HCT116 (cell line): Measurements from ENCODE around the gene TMEFF2. TPM values are rescaled to one million over a fixed set of nuclear protein-coding genes. Genes with fewer than 3 reads are reported as not detected.

Source experiments
- ATAC-seq: fragments of 200-7000 bp; cut with Tn5 transposase; 2 replicates; pipeline ENCODE4 v1.9.1; 2020; ENCODE audit warnings: mild to moderate bottlenecking, moderate library complexity
- BruUV-seq: library from RNA; stranded (reverse); fragments of 400-500 nt; replicated peaks from 2 replicates; lab custom pipeline; 2021; lab: Mats Ljungman, UMichigan
- CTCF ChIA-PET: fragments of 300-600 bp; sonication (Branson Sonifier 250); formaldehyde crosslinking; loops from one replicate; lab custom pipeline; 2021; ENCODE audit warnings: antibody characterized with exemption; lab: Charles Lee
- POLR2A ChIA-PET: fragments of 300-600, 350-600 bp; sonication (Branson Sonifier 250); formaldehyde crosslinking; loops from one replicate; lab custom pipeline; 2021; ENCODE audit warnings: antibody characterized with exemption; lab: Charles Lee
- RAD21 ChIA-PET, 2 experiments: fragments of 300-600 bp; sonication (Branson Sonifier 250); formaldehyde crosslinking; loops; one replicate each; lab custom pipeline; 2023; ENCODE audit warnings: low total read pairs in 2 of 2; ENCODE audit not compliant: uncharacterized antibody in 2 of 2, unreplicated experiment in 2 of 2, low non-redundant PET in 1 of 2; lab: Charles Lee
- DNase-seq: peaks from one replicate; pipeline ENCODE4 v3.0.0-alpha.2; 2010; ENCODE audit warnings: low read depth, low spot score
- H2AFZ ChIP-seq: fragments of 200-600 bp; shearing (Covaris generic), sonication (generic); 2 replicates; pipeline ENCODE4 v1.6.1; 2017; ENCODE audit warnings: low read depth, mixed run types, mixed read lengths, antibody characterized with exemption, low read length; ENCODE audit not compliant: poor library complexity, severe bottlenecking
- H3K27ac ChIP-seq: 2 replicates; pipeline ENCODE4 v1.5.1; 2012; ENCODE audit warnings: low read depth, low read length
- H3K27me3 ChIP-seq: fragments of 200-600 bp; sonication (generic); 2 replicates; pipeline ENCODE4 v1.6.1; 2016; ENCODE audit warnings: mixed run types, low read length, mixed read lengths; ENCODE audit not compliant: insufficient read depth
- H3K36me3 ChIP-seq, 2 experiments: fragments of 200-500 bp in 1 of 2; fragments of 200-600 bp in 1 of 2; sonication (Bioruptor generic) in 1 of 2; sonication (generic) in 1 of 2; 2 replicates each; pipeline versions ENCODE4 v1.5.1 to v1.6.1; 2014 to 2016; ENCODE audit warnings: low read length in 2 of 2, inconsistent platforms in 1 of 2, mixed read lengths in 1 of 2, mixed run types in 1 of 2; ENCODE audit not compliant: insufficient read depth in 2 of 2, control insufficient read depth in 1 of 2
- H3K4me1 ChIP-seq, 2 experiments: fragments of 200-600 bp in 1 of 2; sonication (generic) in 1 of 2; 2 replicates each; pipeline versions ENCODE4 v1.5.1 to v1.6.1; 2012 to 2017; ENCODE audit warnings: low read length in 2 of 2, inconsistent platforms in 1 of 2, mild to moderate bottlenecking in 1 of 2, mixed read lengths in 1 of 2, mixed run types in 1 of 2, moderate library complexity in 1 of 2; ENCODE audit not compliant: insufficient read depth in 2 of 2, control insufficient read depth in 1 of 2
- H3K4me2 ChIP-seq: fragments of 200-600 bp; sonication (generic); 2 replicates; pipeline ENCODE4 v1.6.1; 2017; ENCODE audit warnings: mixed run types, low read length, mixed read lengths
- H3K4me3 ChIP-seq, 2 experiments: fragments of 200-600 bp in 1 of 2; sonication (generic) in 1 of 2; replicated peaks in 1 of 2; 2 replicates each; pipeline ENCODE4 v1.5.1; 2011 to 2016; ENCODE audit warnings: low read length in 2 of 2, control low read depth in 1 of 2, low read depth in 1 of 2, mild to moderate bottlenecking in 1 of 2, mixed read lengths in 1 of 2, mixed run types in 1 of 2
- H3K79me2 ChIP-seq: fragments of 200-600 bp; sonication (generic); 2 replicates; pipeline ENCODE4 v1.6.1; 2017; ENCODE audit warnings: mild to moderate bottlenecking, mixed run types, low read length, moderate library complexity, mixed read lengths; ENCODE audit not compliant: insufficient read depth
- H3K9ac ChIP-seq: fragments of 200-600 bp; sonication (generic); 2 replicates; pipeline ENCODE4 v1.6.1; 2016; ENCODE audit warnings: low read length, mixed read lengths
- H3K9me2 ChIP-seq: fragments of 200-600 bp; sonication (generic), shearing (Covaris generic); 2 replicates; pipeline ENCODE4 v1.6.1; 2017; ENCODE audit warnings: mixed run types, mild to moderate bottlenecking, moderate library complexity; ENCODE audit not compliant: insufficient read depth
- H3K9me3 ChIP-seq, 2 experiments: fragments of 200-500 bp in 1 of 2; fragments of 200-600 bp in 1 of 2; sonication (Bioruptor generic) in 1 of 2; sonication (generic) in 1 of 2; 2 replicates each; pipeline ENCODE4 v1.6.1; 2014 to 2017; ENCODE audit warnings: low read length in 2 of 2, mixed read lengths in 2 of 2, inconsistent platforms in 1 of 2, low read depth in 1 of 2, mild to moderate bottlenecking in 1 of 2, mixed run types in 1 of 2, moderate library complexity in 1 of 2; ENCODE audit not compliant: control insufficient read depth in 1 of 2, insufficient read depth in 1 of 2
- H4K20me1 ChIP-seq: fragments of 200-600 bp; sonication (generic), shearing (Covaris generic); 2 replicates; pipeline ENCODE4 v1.6.1; 2017; ENCODE audit warnings: mixed run types, mild to moderate bottlenecking, moderate library complexity; ENCODE audit not compliant: insufficient read depth
- ELF1 ChIP-seq: IDR thresholded peaks from 2 replicates; pipeline ENCODE4 v1.6.1; 2012; ENCODE audit warnings: low read depth, borderline replicate concordance
- EZH2 ChIP-seq: fragments of 200-600 bp; sonication (generic); IDR thresholded peaks from 2 replicates; pipeline ENCODE4 v1.6.1; 2017; ENCODE audit warnings: antibody characterized with exemption, mixed run types
- EZH2phosphoT487 ChIP-seq: fragments of 200-600 bp; IDR thresholded peaks from 2 replicates; pipeline ENCODE4 v1.6.1; 2018; ENCODE audit warnings: antibody characterized with exemption, borderline replicate concordance
- JUND ChIP-seq: IDR thresholded peaks from 2 replicates; pipeline ENCODE4 v1.6.1; 2012
- REST ChIP-seq: IDR thresholded peaks from 2 replicates; pipeline ENCODE4 v1.6.1; 2012; ENCODE audit warnings: low read depth
- SIN3A ChIP-seq: IDR thresholded peaks from 2 replicates; pipeline ENCODE4 v1.6.1; 2012; ENCODE audit warnings: low read depth
- SP1 ChIP-seq: IDR thresholded peaks from 2 replicates; pipeline ENCODE4 v1.6.1; 2012; ENCODE audit warnings: low read depth
- SRF ChIP-seq: IDR thresholded peaks from 2 replicates; pipeline ENCODE4 v1.6.1; 2012; ENCODE audit warnings: low read depth
- TCF7L2 ChIP-seq: IDR thresholded peaks from 2 replicates; pipeline ENCODE4 v1.7.0; 2011; ENCODE audit warnings: borderline replicate concordance, inconsistent platforms; ENCODE audit not compliant: insufficient read depth, insufficient read length; ENCODE audit errors: extremely low read depth
- YY1 ChIP-seq: IDR thresholded peaks from 2 replicates; pipeline ENCODE4 v1.6.1; 2011; ENCODE audit warnings: low read length, low read depth, moderate library complexity, mild to moderate bottlenecking; ENCODE audit not compliant: insufficient replicate concordance; ENCODE audit errors: extremely low read depth
- ZBTB33 ChIP-seq: IDR thresholded peaks from 2 replicates; pipeline ENCODE4 v1.6.1; 2011; ENCODE audit warnings: mild to moderate bottlenecking, low read length, moderate library complexity; ENCODE audit not compliant: insufficient replicate concordance; ENCODE audit errors: extremely low read depth
- ZFX ChIP-seq: fragments of 450-650 bp; IDR thresholded peaks from 2 replicates; pipeline ENCODE4 v1.6.1; 2017
- ZNF274 ChIP-seq: fragments of 200-500 bp; sonication (Bioruptor generic); IDR thresholded peaks from 2 replicates; pipeline ENCODE4 v1.6.1; 2014; ENCODE audit warnings: mild to moderate bottlenecking, low read depth, low read length, inconsistent platforms
- intact Hi-C: fragments of 100-400 bp; cut with micrococcal nuclease; formaldehyde crosslinking; loops from 2 replicates; pipeline ENCODE4 v1.10.0; 2022
- total RNA-seq: library from RNA; stranded (reverse); gene quantifications from one replicate; pipeline ENCODE4 v1.2.1, GENCODE V29; 2021; ENCODE audit not compliant: unreplicated experiment

TMEFF2 gene
- total RNA-seq, 1 experiment from 2014 or later, result not detected

- ATAC-seq, result no peak
- POLR2A ChIA-PET, result no interaction called here
Measured at GRCh38 chr2:192206399-192206798, 11.7 kb upstream of the TMEFF2 start.

More at GRCh38 chr2:192206399-192206798, 11.7 kb upstream of the TMEFF2 start:
- RAD21 ChIA-PET, result no interaction called here
- BruUV-seq, result no TSS peak
- no peak for DNase-seq
- Histone ChIP-seq H3K4me3 (no peak overlapping the region), H3K27me3 (no peaks in the 10 kb centered on the region), H3K4me1 (no peaks in the 10 kb centered on the region), H3K27ac (no peak overlapping the region), H4K20me1 (no peaks in the 10 kb centered on the region), H3K9ac (no peak overlapping the region), H3K4me2 (no peak overlapping the region), H3K9me2 (no peaks in the 10 kb centered on the region), H3K36me3 (no peaks in the 10 kb centered on the region), H3K9me3 (no peaks in the 10 kb centered on the region), H2AFZ (no peak overlapping the region), H3K79me2 (no peaks in the 10 kb centered on the region)
- CTCF ChIA-PET, result interaction anchor here (0.8 kb wide), 1 partner anchor 394 kb away, joined by 3 read pairs; no protein-coding TSS in a partner anchor
- TF ChIP-seq REST, result no peak
- TF ChIP-seq EZH2phosphoT487, result no peak
- TF ChIP-seq ZFX, result no peak
- TF ChIP-seq ZNF274, result no peak
- TF ChIP-seq SP1, result no peak
- no peak for TF ChIP-seq SRF
- TF ChIP-seq YY1, result no peak
- TF ChIP-seq TCF7L2, result no peak
- no peak for TF ChIP-seq ELF1
- no peak for TF ChIP-seq SIN3A
- TF ChIP-seq ZBTB33, result no peak
- TF ChIP-seq EZH2, result no peak
- no peak for TF ChIP-seq JUND
- intact Hi-C loops, result no loop called here
